Neural cell (in vitro differentiated cells): Measurements from ENCODE around the gene ADD2.

Experiments used
- CTCF ChIP-seq: fragments of 450-650 bp; IDR thresholded peaks from 2 replicates; pipeline ENCODE4 v1.5.1; 2014; ENCODE audit warnings: antibody characterized with exemption, mild to moderate bottlenecking, moderate library complexity; ENCODE audit not compliant: poor library complexity, severe bottlenecking
- EP300 ChIP-seq: fragments of 450-650 bp; conservative IDR thresholded peaks from 2 replicates; pipeline ENCODE4 v1.6.1; 2014; ENCODE audit warnings: antibody characterized with exemption, mild to moderate bottlenecking, moderate library complexity; ENCODE audit not compliant: poor library complexity, severe bottlenecking
- POLR2AphosphoS5 ChIP-seq: IDR thresholded peaks from 2 replicates; pipeline ENCODE4 v1.6.1; 2012

- TF ChIP-seq CTCF (no peak), EP300 (no peak), POLR2AphosphoS5 (no peak)
Observed at GRCh38 chr2:70769450-70769849, 1.4 kb upstream of the ADD2 start.
